ENCODE measurements around the gene CEBPG.
A peak's percentile ranks its signal among the peaks of the same experiment; 100 is the strongest.

GRCh38 chr19:33402421-33403220 lies 29.1 kb downstream of the CEBPG start:
- peak in 4 of 6 experiments; percentile 9 to 31 (median 12) for TF ChIP-seq CTCF (IDR thresholded peaks at IDR 0.05)
- TF ChIP-seq POLR2A (IDR thresholded peaks at IDR 0.05): no peak

Data from esophagus squamous epithelium (tissue), 4 donors.